ENCODE measurements around the gene TRIM3.

DNA sequence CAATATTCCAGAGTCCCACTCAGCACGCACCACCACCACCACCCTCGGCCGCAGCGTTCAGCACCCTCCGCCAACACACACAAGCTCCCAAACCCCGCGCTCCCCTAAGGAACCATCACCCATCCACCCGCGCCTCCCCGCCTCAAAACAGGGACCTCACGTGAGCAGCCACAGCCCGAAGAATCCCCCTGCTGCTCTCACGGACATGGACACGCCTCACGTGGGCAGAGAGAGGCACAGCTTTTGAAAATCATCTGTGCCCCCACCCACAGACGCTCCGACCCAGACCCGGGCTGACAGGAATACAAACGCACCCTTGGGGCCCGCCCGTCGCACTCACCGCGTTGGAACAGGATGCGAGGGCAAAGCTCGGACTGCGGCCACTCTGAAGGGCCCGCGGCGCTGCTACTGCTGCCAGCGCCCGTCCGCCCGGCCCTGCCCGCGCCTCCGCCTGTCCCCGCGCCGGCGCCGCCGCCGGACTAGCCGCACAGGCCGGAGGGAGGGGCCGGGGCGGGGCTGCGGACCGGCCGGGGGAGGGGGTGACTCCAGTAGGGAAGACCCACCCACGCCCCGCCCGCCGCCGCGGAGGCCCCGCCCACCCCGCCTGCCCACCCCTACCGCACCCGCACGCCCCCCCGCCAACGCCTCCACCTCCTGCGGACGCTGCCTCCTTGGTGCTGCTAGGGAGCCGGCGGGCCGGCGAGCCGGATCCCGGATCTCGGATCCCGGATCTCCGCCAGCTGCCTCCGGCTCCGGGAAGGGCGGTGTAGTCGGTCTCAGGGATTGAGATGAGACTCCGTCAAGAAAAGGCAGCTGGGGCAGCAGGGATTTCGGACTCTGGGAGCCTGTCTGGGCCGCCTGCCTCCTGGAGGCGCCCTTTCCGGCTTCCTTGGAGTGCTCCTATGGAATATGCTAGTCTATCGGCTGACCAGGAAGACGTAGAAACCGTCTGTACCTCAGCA, at the start of gene TRIM3:
- TF ChIP-seq, protein P1, sequence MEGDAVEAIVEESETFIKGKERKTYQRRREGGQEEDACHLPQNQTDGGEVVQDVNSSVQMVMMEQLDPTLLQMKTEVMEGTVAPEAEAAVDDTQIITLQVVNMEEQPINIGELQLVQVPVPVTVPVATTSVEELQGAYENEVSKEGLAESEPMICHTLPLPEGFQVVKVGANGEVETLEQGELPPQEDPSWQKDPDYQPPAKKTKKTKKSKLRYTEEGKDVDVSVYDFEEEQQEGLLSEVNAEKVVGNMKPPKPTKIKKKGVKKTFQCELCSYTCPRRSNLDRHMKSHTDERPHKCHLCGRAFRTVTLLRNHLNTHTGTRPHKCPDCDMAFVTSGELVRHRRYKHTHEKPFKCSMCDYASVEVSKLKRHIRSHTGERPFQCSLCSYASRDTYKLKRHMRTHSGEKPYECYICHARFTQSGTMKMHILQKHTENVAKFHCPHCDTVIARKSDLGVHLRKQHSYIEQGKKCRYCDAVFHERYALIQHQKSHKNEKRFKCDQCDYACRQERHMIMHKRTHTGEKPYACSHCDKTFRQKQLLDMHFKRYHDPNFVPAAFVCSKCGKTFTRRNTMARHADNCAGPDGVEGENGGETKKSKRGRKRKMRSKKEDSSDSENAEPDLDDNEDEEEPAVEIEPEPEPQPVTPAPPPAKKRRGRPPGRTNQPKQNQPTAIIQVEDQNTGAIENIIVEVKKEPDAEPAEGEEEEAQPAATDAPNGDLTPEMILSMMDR (conservative IDR thresholded peaks at IDR 0.05; ENCODE audit: low read depth, low read length) = peak; percentile 46
- no peak for TF ChIP-seq EZH2 (IDR thresholded peaks at IDR 0.05; ENCODE audit: borderline replicate concordance, low read depth, low read length, poor library complexity, severe bottlenecking)
